Measurements from ENCODE around the gene ACTMAP.

Gene ACTMAP

DNA sequence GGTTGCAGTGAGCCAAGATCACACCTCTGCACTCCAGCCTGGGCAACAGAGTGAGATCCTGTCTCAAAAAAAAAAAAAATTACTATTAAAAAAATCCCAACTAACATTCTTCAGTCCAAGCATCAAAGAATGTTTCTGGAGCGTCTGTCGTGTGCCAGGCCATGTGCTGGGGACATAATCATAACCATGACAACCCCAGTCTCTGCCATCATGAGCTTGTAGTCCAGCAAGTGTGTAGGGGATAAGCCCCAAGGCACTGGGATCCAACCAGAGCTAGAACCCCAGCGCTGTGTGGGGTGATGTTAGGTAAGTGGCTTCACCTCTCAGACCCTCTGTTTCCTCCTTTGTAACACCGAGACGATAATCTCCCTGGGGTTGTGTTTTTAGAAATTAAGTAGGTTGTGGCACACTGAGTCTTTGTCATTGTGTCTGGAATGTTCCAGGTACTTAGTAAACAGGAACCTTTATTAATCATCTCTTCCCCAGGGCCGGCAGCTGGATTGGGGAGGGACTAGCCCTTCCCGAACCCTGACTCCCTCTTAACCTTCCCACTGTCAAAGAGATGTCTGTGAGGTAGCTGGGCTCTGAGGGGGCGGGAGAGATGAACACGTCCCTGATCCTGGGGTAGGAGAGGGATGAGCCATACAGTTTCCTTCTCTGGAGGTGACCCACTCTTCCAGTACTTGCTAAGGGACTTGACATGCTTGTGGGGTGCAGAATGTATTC is 28.2 kb downstream of the ACTMAP start:
- Histone ChIP-seq H3K4me3 (replicated peaks; ENCODE audit: insufficient read depth, low read length) (no peak overlapping the region), H3K27me3 (ENCODE audit: insufficient read depth, poor library complexity, severe bottlenecking) (no peaks in the 10 kb centered on the region), H3K27ac (replicated peaks) (no peak overlapping the region)
- TF ChIP-seq, protein P1, sequence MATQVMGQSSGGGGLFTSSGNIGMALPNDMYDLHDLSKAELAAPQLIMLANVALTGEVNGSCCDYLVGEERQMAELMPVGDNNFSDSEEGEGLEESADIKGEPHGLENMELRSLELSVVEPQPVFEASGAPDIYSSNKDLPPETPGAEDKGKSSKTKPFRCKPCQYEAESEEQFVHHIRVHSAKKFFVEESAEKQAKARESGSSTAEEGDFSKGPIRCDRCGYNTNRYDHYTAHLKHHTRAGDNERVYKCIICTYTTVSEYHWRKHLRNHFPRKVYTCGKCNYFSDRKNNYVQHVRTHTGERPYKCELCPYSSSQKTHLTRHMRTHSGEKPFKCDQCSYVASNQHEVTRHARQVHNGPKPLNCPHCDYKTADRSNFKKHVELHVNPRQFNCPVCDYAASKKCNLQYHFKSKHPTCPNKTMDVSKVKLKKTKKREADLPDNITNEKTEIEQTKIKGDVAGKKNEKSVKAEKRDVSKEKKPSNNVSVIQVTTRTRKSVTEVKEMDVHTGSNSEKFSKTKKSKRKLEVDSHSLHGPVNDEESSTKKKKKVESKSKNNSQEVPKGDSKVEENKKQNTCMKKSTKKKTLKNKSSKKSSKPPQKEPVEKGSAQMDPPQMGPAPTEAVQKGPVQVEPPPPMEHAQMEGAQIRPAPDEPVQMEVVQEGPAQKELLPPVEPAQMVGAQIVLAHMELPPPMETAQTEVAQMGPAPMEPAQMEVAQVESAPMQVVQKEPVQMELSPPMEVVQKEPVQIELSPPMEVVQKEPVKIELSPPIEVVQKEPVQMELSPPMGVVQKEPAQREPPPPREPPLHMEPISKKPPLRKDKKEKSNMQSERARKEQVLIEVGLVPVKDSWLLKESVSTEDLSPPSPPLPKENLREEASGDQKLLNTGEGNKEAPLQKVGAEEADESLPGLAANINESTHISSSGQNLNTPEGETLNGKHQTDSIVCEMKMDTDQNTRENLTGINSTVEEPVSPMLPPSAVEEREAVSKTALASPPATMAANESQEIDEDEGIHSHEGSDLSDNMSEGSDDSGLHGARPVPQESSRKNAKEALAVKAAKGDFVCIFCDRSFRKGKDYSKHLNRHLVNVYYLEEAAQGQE (IDR thresholded peaks at IDR 0.05; ENCODE audit: insufficient replicate concordance, low read depth), result no peak
- TF ChIP-seq, protein P2, sequence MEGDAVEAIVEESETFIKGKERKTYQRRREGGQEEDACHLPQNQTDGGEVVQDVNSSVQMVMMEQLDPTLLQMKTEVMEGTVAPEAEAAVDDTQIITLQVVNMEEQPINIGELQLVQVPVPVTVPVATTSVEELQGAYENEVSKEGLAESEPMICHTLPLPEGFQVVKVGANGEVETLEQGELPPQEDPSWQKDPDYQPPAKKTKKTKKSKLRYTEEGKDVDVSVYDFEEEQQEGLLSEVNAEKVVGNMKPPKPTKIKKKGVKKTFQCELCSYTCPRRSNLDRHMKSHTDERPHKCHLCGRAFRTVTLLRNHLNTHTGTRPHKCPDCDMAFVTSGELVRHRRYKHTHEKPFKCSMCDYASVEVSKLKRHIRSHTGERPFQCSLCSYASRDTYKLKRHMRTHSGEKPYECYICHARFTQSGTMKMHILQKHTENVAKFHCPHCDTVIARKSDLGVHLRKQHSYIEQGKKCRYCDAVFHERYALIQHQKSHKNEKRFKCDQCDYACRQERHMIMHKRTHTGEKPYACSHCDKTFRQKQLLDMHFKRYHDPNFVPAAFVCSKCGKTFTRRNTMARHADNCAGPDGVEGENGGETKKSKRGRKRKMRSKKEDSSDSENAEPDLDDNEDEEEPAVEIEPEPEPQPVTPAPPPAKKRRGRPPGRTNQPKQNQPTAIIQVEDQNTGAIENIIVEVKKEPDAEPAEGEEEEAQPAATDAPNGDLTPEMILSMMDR (IDR thresholded peaks at IDR 0.05; ENCODE audit: insufficient read depth, low read length), result no peak
- TF ChIP-seq POLR2AphosphoS5 (IDR thresholded peaks at IDR 0.05; ENCODE audit: low read depth) (no peak), SPI1 (IDR thresholded peaks at IDR 0.05; ENCODE audit: borderline replicate concordance, low read depth) (no peak), GABPA (IDR thresholded peaks at IDR 0.05; ENCODE audit: low read depth) (no peak)
- DNase-seq (ENCODE audit: low read depth in 1 of 2, low spot score in 1 of 2), result no peak

- TF ChIP-seq POLR2AphosphoS5 (IDR thresholded peaks at IDR 0.05; ENCODE audit: low read depth), result no peak
- TF ChIP-seq SPI1 (IDR thresholded peaks at IDR 0.05; ENCODE audit: borderline replicate concordance, low read depth), result no peak
- TF ChIP-seq, protein P2 (IDR thresholded peaks at IDR 0.05; ENCODE audit: insufficient read depth, low read length), result no peak
- no peak overlapping the region for H3K27ac ChIP-seq (replicated peaks)
- no peak overlapping the region for H3K4me3 ChIP-seq (replicated peaks; ENCODE audit: insufficient read depth, low read length)
- no peak for DNase-seq (ENCODE audit: low read depth in 1 of 2, low spot score in 1 of 2)
- no peaks in the 10 kb centered on the region for H3K27me3 ChIP-seq (ENCODE audit: insufficient read depth, poor library complexity, severe bottlenecking)
Observed at GRCh38 chr19:40721140-40721486, 29.2 kb downstream of the ACTMAP start.

GRCh38 chr19:40719414-40719894 is 30.8 kb downstream of the ACTMAP start:
- Histone ChIP-seq H3K27ac (replicated peaks) (no peak overlapping the region), H3K4me3 (replicated peaks; ENCODE audit: insufficient read depth, low read length) (no peak overlapping the region), H3K27me3 (ENCODE audit: insufficient read depth, poor library complexity, severe bottlenecking) (no peaks in the 10 kb centered on the region)
- DNase-seq (ENCODE audit: low read depth in 1 of 2, low spot score in 1 of 2), result no peak
- TF ChIP-seq, protein P1 (IDR thresholded peaks at IDR 0.05; ENCODE audit: insufficient replicate concordance, low read depth), result no peak
- no peak for TF ChIP-seq SPI1 (IDR thresholded peaks at IDR 0.05; ENCODE audit: borderline replicate concordance, low read depth)
- TF ChIP-seq, protein P2 (IDR thresholded peaks at IDR 0.05; ENCODE audit: insufficient read depth, low read length), result no peak
- TF ChIP-seq POLR2AphosphoS5 (IDR thresholded peaks at IDR 0.05; ENCODE audit: low read depth), result no peak
- no peak for TF ChIP-seq GABPA (IDR thresholded peaks at IDR 0.05; ENCODE audit: low read depth)
